ENCODE measurements around the gene GAGE12J.
"Not testable (repeated sequence)": the region's sequence is repeated elsewhere in the genome, so short reads cannot be mapped to it uniquely, and the experiment has no call there.

- not testable (repeated sequence) for TF ChIP-seq CTCF (conservative IDR thresholded peaks at IDR 0.05); ZFX (IDR thresholded peaks at IDR 0.05)
Observed at GRCh38 chrX:49346150-49346549, 24.3 kb downstream of the GAGE12J start.

All from C4-2B (cell line).